Panc1 (cell line): ENCODE measurements around the gene LTF. TPM values are rescaled to one million over a fixed set of nuclear protein-coding genes. Genes with fewer than 3 reads are reported as not detected.

Experiments
- ATAC-seq: fragments of 200-7000 bp; cut with Tn5 transposase; 2 replicates; pipeline ENCODE4 v1.9.1; 2020; ENCODE audit warnings: mild to moderate bottlenecking, moderate library complexity
- BruUV-seq: library from RNA; stranded (reverse); fragments of 400-500 nt; replicated peaks from 2 replicates; lab custom pipeline; 2021; lab: Mats Ljungman, UMichigan
- CTCF ChIA-PET: fragments of 300-600 bp; sonication (Branson Sonifier 250); formaldehyde crosslinking; loops from one replicate; lab custom pipeline; 2022; ENCODE audit warnings: antibody characterized with exemption; lab: Charles Lee
- POLR2A ChIA-PET: fragments of 300-600 bp; sonication (Branson Sonifier 250); formaldehyde crosslinking; loops from one replicate; lab custom pipeline; 2022; ENCODE audit warnings: antibody characterized with exemption; lab: Charles Lee
- DNase-seq: peaks from one replicate; pipeline ENCODE4 v3.0.0-alpha.2; 2010; ENCODE audit warnings: low read depth, low spot score
- H3K27ac ChIP-seq: 2 replicates; pipeline ENCODE4 v1.5.1; 2011; ENCODE audit warnings: mild to moderate bottlenecking, low read length, inconsistent platforms
- H3K27me3 ChIP-seq: fragments of 200-500 bp; sonication (Bioruptor generic); 2 replicates; pipeline ENCODE4 v1.6.0; 2014; ENCODE audit warnings: low read length, inconsistent platforms; ENCODE audit not compliant: control insufficient read depth, insufficient read depth
- H3K36me3 ChIP-seq: fragments of 200-500 bp; sonication (Bioruptor generic); 2 replicates; pipeline ENCODE4 v1.5.1; 2014; ENCODE audit warnings: inconsistent platforms, mild to moderate bottlenecking, low read length, moderate library complexity; ENCODE audit not compliant: control insufficient read depth, insufficient read depth
- H3K4me1 ChIP-seq: 2 replicates; pipeline ENCODE4 v1.5.1; 2011; ENCODE audit warnings: inconsistent platforms, mild to moderate bottlenecking, low read length, moderate library complexity; ENCODE audit not compliant: control insufficient read depth, insufficient read depth
- H3K4me3 ChIP-seq, 2 experiments: 2 replicates each; pipeline ENCODE4 v1.5.1; 2011 to 2012; ENCODE audit warnings: low read depth in 2 of 2, low read length in 2 of 2, mild to moderate bottlenecking in 2 of 2, inconsistent platforms in 1 of 2, moderate library complexity in 1 of 2
- H3K9me3 ChIP-seq: fragments of 200-500 bp; sonication (Bioruptor generic); 2 replicates; pipeline ENCODE4 v1.5.1; 2014; ENCODE audit warnings: low read depth, mild to moderate bottlenecking, inconsistent platforms, low read length, moderate library complexity; ENCODE audit not compliant: control insufficient read depth, insufficient read depth
- CTCF ChIP-seq: fragments of 450-650 bp; IDR thresholded peaks from 2 replicates; pipeline ENCODE4 v1.5.1; 2017; ENCODE audit warnings: mild to moderate bottlenecking
- POLR2AphosphoS5 ChIP-seq: IDR thresholded peaks from 2 replicates; pipeline ENCODE4 v1.6.1; 2012; ENCODE audit warnings: mild to moderate bottlenecking, low read depth, low read length, moderate library complexity
- REST ChIP-seq, 2 experiments: IDR thresholded peaks; 2 replicates each; pipeline ENCODE4 v1.6.1; 2011 to 2012; ENCODE audit warnings: low read depth in 2 of 2, control low read depth in 1 of 2, low read length in 1 of 2, mild to moderate bottlenecking in 1 of 2, moderate library complexity in 1 of 2; ENCODE audit not compliant: insufficient read depth in 1 of 2
- SIN3A ChIP-seq: IDR thresholded peaks from 2 replicates; pipeline ENCODE4 v1.6.1; 2012; ENCODE audit warnings: low read depth, mild to moderate bottlenecking, low read length, moderate library complexity, borderline replicate concordance; ENCODE audit not compliant: insufficient read depth
- TCF7L2 ChIP-seq: IDR thresholded peaks from 2 replicates; pipeline ENCODE4 v1.6.1; 2011; ENCODE audit warnings: mild to moderate bottlenecking, low read depth, low read length, inconsistent platforms
- in situ Hi-C: cut with HindIII; loops from 2 replicates; pipeline ENCODE4 v1.10.0; 2016; ENCODE audit warnings: low sequenced_read_pairs, low pct_unique_long_range_greater_than_20kb
- intact Hi-C: fragments of 100-400 bp; cut with micrococcal nuclease; formaldehyde crosslinking; loops from one replicate; pipeline ENCODE4 v1.10.0; 2022; ENCODE audit not compliant: unreplicated experiment
- total RNA-seq: library from RNA; stranded (reverse); gene quantifications from one replicate; pipeline ENCODE4 v1.2.1, GENCODE V29; 2021; ENCODE audit not compliant: unreplicated experiment

The LTF gene
- total RNA-seq, 1 experiment from 2014 or later = not detected

- Histone ChIP-seq H3K27me3 (no peaks in the 10 kb centered on the region), H3K4me1 (no peaks in the 10 kb centered on the region), H3K36me3 (no peaks in the 10 kb centered on the region), H3K27ac (no peak overlapping the region), H3K9me3 (no peaks in the 10 kb centered on the region), H3K4me3 (no peak overlapping the region)
- in situ Hi-C loops = no loop called here
- TF ChIP-seq CTCF (no peak), REST (IDR thresholded peaks at IDR 0.05; ENCODE audit: insufficient read depth in 1 of 2, low read depth in 2 of 2, low read length in 1 of 2) (no peak), TCF7L2 (no peak), SIN3A (no peak), POLR2AphosphoS5 (no peak)
- ChIA-PET POLR2A (no interaction called here), CTCF (no interaction called here)
- no TSS peak for BruUV-seq
- DNase-seq (no peak), ATAC-seq (no peak)
- intact Hi-C loops = no loop called here
Measured at GRCh38 chr3:46465196-46465520, 453 bp upstream of the LTF start.

GRCh38 chr3:46463868-46464241, 850 bp downstream of the LTF start:
- no peaks in the 10 kb centered on the region for H3K27me3 ChIP-seq
- intact Hi-C loops = no loop called here
- H3K4me1 ChIP-seq = no peaks in the 10 kb centered on the region
- in situ Hi-C loops = no loop called here
- TF ChIP-seq CTCF (no peak), SIN3A (no peak), POLR2AphosphoS5 (no peak), REST (IDR thresholded peaks at IDR 0.05; ENCODE audit: insufficient read depth in 1 of 2, low read depth in 2 of 2, low read length in 1 of 2) (no peak)
- ATAC-seq (no peak), DNase-seq (no peak)
- no peaks in the 10 kb centered on the region for H3K36me3 ChIP-seq
- ChIA-PET CTCF (no interaction called here), POLR2A (no interaction called here)
- no peak overlapping the region for H3K27ac ChIP-seq
- H3K9me3 ChIP-seq = no peaks in the 10 kb centered on the region
- BruUV-seq = no TSS peak
- no peak overlapping the region for H3K4me3 ChIP-seq
